Activated CD4-positive, alpha-beta T cell treated with anti-CD3 and anti-CD28 coated beads for 36 hours (primary cell): ENCODE measurements around the gene GNRH2. TPM values are rescaled to one million over a fixed set of nuclear protein-coding genes. Genes with fewer than 3 reads are reported as not detected.

Experiments used
- ATAC-seq: fragments of 200-7000 bp; cut with Tn5 transposase; one replicate; pipeline ENCODE4 v1.10.0; 2021; ENCODE audit warnings: mild to moderate bottlenecking, moderate library complexity
- CTCF ChIA-PET: fragments of 350-600 bp; sonication (Branson Sonifier 250); formaldehyde crosslinking; loops from one replicate; lab custom pipeline; 2021; ENCODE audit warnings: antibody characterized with exemption; lab: Charles Lee
- POLR2A ChIA-PET: fragments of 350-600 bp; sonication (Branson Sonifier 250); formaldehyde crosslinking; loops from one replicate; lab custom pipeline; 2021; ENCODE audit warnings: antibody characterized with exemption, inconsistent platforms; lab: Charles Lee
- DNase-seq: peaks from one replicate; pipeline ENCODE4 v3.0.0-alpha.2; 2020
- H3K27ac Mint-ChIP-seq: one replicate; pipeline ENCODE4 v1.8.0; 2021; ENCODE audit warnings: mixed read lengths
- H3K27me3 Mint-ChIP-seq: one replicate; pipeline ENCODE4 v1.8.0; 2021; ENCODE audit warnings: mixed read lengths
- H3K36me3 Mint-ChIP-seq: one replicate; pipeline ENCODE4 v1.8.0; 2021; ENCODE audit warnings: low read depth, mixed read lengths
- H3K4me1 Mint-ChIP-seq: one replicate; pipeline ENCODE4 v1.8.0; 2021; ENCODE audit warnings: mixed read lengths
- H3K4me3 Mint-ChIP-seq: one replicate; pipeline ENCODE4 v1.8.0; 2021; ENCODE audit warnings: mild to moderate bottlenecking, moderate library complexity, mixed read lengths
- H3K9me3 Mint-ChIP-seq: one replicate; pipeline ENCODE4 v1.8.0; 2021; ENCODE audit warnings: low read depth, mixed read lengths
- intact Hi-C, 2 experiments: fragments of 100-400 bp; cut with DNase I in 1 of 2; cut with micrococcal nuclease in 1 of 2; formaldehyde crosslinking; loops; one replicate each; pipeline versions ENCODE4 v1.14.2 to v1.15.1; 2022 to 2024; cut with DNase I, micrococcal nuclease
- total RNA-seq, 2 experiments: library from RNA; stranded (reverse); gene quantifications; one replicate each; pipeline ENCODE4 v1.2.3, GENCODE V29; 2021

Gene GNRH2
- total RNA-seq, result 1 to 10 TPM; 8.0 to 8.3 TPM

GRCh38 chr20:3043322-3043721 is at the start of gene GNRH2:
GNRH2 (plus strand) TSS chr20:3043622; CDS start chr20:3044415, 793 bp downstream.
- ChIA-PET CTCF (interaction anchor here (0.6 to 1.7 kb wide), 3 partner anchors 11 to 355 kb away, joined by 3 to 8 read pairs (median 3); no protein-coding TSS in a partner anchor), POLR2A (interaction anchor here (0.7 kb wide), 1 partner anchor 10 kb away, joined by 4 read pairs; no protein-coding TSS in a partner anchor)
- intact Hi-C loops, result no loop called here
- H3K27ac Mint-ChIP-seq, result peak within 1 kb of the TSS; percentile 53
- H3K4me3 Mint-ChIP-seq, result peak within 1 kb of the TSS; percentile 16
- H3K27me3 Mint-ChIP-seq, result no peaks in the 10 kb centered on the region
- ATAC-seq, result no peak
- no peak for DNase-seq
- peaks cover 17% of the 10 kb centered on the region for H3K4me1 Mint-ChIP-seq
- no peaks in the 10 kb centered on the region for H3K9me3 Mint-ChIP-seq
- H3K36me3 Mint-ChIP-seq, result peaks cover 29% of the 10 kb centered on the region

GRCh38 chr20:2995796-2996195 is 47.6 kb upstream of the GNRH2 start:
- ATAC-seq (no peak), DNase-seq (no peak)
- Mint-ChIP-seq H3K9me3 (no peaks in the 10 kb centered on the region), H3K27ac (no peak overlapping the region), H3K36me3 (peaks cover 23% of the 10 kb centered on the region), H3K27me3 (no peaks in the 10 kb centered on the region), H3K4me1 (peaks cover 11% of the 10 kb centered on the region), H3K4me3 (no peak overlapping the region)
- POLR2A ChIA-PET, result no interaction called here
- intact Hi-C loops, result no loop called here
- CTCF ChIA-PET, result interaction anchor here (1.2 to 1.7 kb wide), 4 partner anchors 11 to 83 kb away, joined by 4 to 5 read pairs (median 5); no protein-coding TSS in a partner anchor

- Mint-ChIP-seq H3K36me3 (peaks cover 10% of the 10 kb centered on the region), H3K9me3 (no peaks in the 10 kb centered on the region), H3K27ac (no peak overlapping the region), H3K27me3 (no peaks in the 10 kb centered on the region), H3K4me1 (peaks cover 11% of the 10 kb centered on the region), H3K4me3 (no peak overlapping the region)
- POLR2A ChIA-PET, result no interaction called here
- no peak for ATAC-seq
- CTCF ChIA-PET, result no interaction called here
- intact Hi-C loops, result no loop called here
- no peak for DNase-seq
Measured at GRCh38 chr20:2998728-2999127, 44.7 kb upstream of the GNRH2 start.

GRCh38 chr20:3000852-3001523 is 42.4 kb upstream of the GNRH2 start:
- ChIA-PET CTCF (interaction anchor here (0.5 to 2.8 kb wide), 47 partner anchors 8 to 1664 kb away, joined by 3 to 30 read pairs (median 4); partner anchors contain the start of gene PTPRA), POLR2A (no interaction called here)
- peak; percentile 98 for ATAC-seq
- Mint-ChIP-seq H3K4me3 (no peak overlapping the region), H3K27ac (peak overlapping the region; percentile 59), H3K27me3 (no peaks in the 10 kb centered on the region), H3K4me1 (peaks cover 11% of the 10 kb centered on the region), H3K36me3 (peaks cover 15% of the 10 kb centered on the region), H3K9me3 (no peaks in the 10 kb centered on the region)
- intact Hi-C loops, result loop anchor here (1.0 to 5.0 kb wide), 7 partner anchors 16 to 313 kb away; partner anchors contain the start of gene PTPRA (in 1 of the 2)
- peak; percentile 23 for DNase-seq

GRCh38 chr20:3003416-3003815 is 40.0 kb upstream of the GNRH2 start:
- DNase-seq, result no peak
- no peak overlapping the region for H3K27ac Mint-ChIP-seq
- peaks cover 27% of the 10 kb centered on the region for H3K36me3 Mint-ChIP-seq
- H3K4me1 Mint-ChIP-seq, result peaks cover 15% of the 10 kb centered on the region
- no peak for ATAC-seq
- no peaks in the 10 kb centered on the region for H3K9me3 Mint-ChIP-seq
- intact Hi-C loops, result loop anchor here in 1 of 2 experiments (5.0 kb wide), 1 partner anchor 251 kb away; no protein-coding TSS in a partner anchor
- H3K27me3 Mint-ChIP-seq, result no peaks in the 10 kb centered on the region
- ChIA-PET POLR2A (interaction anchor here (0.6 kb wide), 2 partner anchors 12 to 1696 kb away, joined by 3 to 4 read pairs; no protein-coding TSS in a partner anchor), CTCF (interaction anchor here (0.8 kb wide), 1 partner anchor 12 kb away, joined by 3 read pairs; no protein-coding TSS in a partner anchor)
- no peak overlapping the region for H3K4me3 Mint-ChIP-seq

GRCh38 chr20:3010985-3011723 is 32.3 kb upstream of the GNRH2 start:
- POLR2A ChIA-PET, result interaction anchor here (0.5 to 2.0 kb wide), 8 partner anchors 19 to 359 kb away, joined by 3 to 35 read pairs (median 8); partner anchors contain the start of genes MRPS26 and NOP56
- Mint-ChIP-seq H3K27me3 (no peaks in the 10 kb centered on the region), H3K36me3 (peaks cover 61% of the 10 kb centered on the region), H3K4me1 (peaks cover 70% of the 10 kb centered on the region), H3K9me3 (no peaks in the 10 kb centered on the region), H3K27ac (peak overlapping the region; percentile 94), H3K4me3 (peak overlapping the region; percentile 37)
- CTCF ChIA-PET, result interaction anchor here (0.8 to 1.9 kb wide), 9 partner anchors 10 to 150 kb away, joined by 3 to 18 read pairs (median 4); no protein-coding TSS in a partner anchor
- intact Hi-C loops, result loop anchor here (1.0 to 5.0 kb wide), 5 partner anchors 25 to 171 kb away; partner anchors contain the start of genes MRPS26 (in 1 of the 2), PCED1A (in 1 of the 2) and VPS16 (in 1 of the 2)
- DNase-seq (peak; percentile 46), ATAC-seq (peak; percentile 69)

- H3K27ac Mint-ChIP-seq, result peak overlapping the region; percentile 94
- intact Hi-C loops, result loop anchor here (1.0 to 5.0 kb wide), 5 partner anchors 25 to 171 kb away; partner anchors contain the start of genes MRPS26 (in 1 of the 2), PCED1A (in 1 of the 2) and VPS16 (in 1 of the 2)
- no peaks in the 10 kb centered on the region for H3K27me3 Mint-ChIP-seq
- peak overlapping the region; percentile 37 for H3K4me3 Mint-ChIP-seq
- ChIA-PET POLR2A (interaction anchor here (0.5 to 2.0 kb wide), 9 partner anchors 19 to 359 kb away, joined by 3 to 35 read pairs (median 7); partner anchors contain the start of genes MRPS26 and NOP56), CTCF (interaction anchor here (1.1 to 1.9 kb wide), 8 partner anchors 11 to 150 kb away, joined by 3 to 18 read pairs (median 4); no protein-coding TSS in a partner anchor)
- H3K36me3 Mint-ChIP-seq, result peaks cover 65% of the 10 kb centered on the region
- peaks cover 76% of the 10 kb centered on the region for H3K4me1 Mint-ChIP-seq
- ATAC-seq, result peak; percentile 75
- DNase-seq, result peak; percentile 64
- no peaks in the 10 kb centered on the region for H3K9me3 Mint-ChIP-seq
Measured at GRCh38 chr20:3011752-3012151, 31.7 kb upstream of the GNRH2 start.

GRCh38 chr20:3013771-3014170 is 29.7 kb upstream of the GNRH2 start:
- Mint-ChIP-seq H3K4me3 (no peak overlapping the region), H3K27me3 (no peaks in the 10 kb centered on the region), H3K36me3 (peaks cover 64% of the 10 kb centered on the region), H3K27ac (peak overlapping the region; percentile 84), H3K4me1 (peaks cover 84% of the 10 kb centered on the region), H3K9me3 (no peaks in the 10 kb centered on the region)
- intact Hi-C loops, result loop anchor here (1.0 to 5.0 kb wide), 5 partner anchors 17 to 140 kb away; partner anchors contain the start of genes MRPS26 (in 1 of the 2) and PTPRA (in 1 of the 2)
- DNase-seq, result no peak
- ATAC-seq, result no peak
- CTCF ChIA-PET, result interaction anchor here (0.6 kb wide), 2 partner anchors 13 to 217 kb away, joined by 3 read pairs; no protein-coding TSS in a partner anchor
- POLR2A ChIA-PET, result interaction anchor here (0.6 to 2.4 kb wide), 3 partner anchors 24 to 125 kb away, joined by 5 to 39 read pairs (median 8); no protein-coding TSS in a partner anchor

GRCh38 chr20:3014179-3014578 is 29.2 kb upstream of the GNRH2 start:
- peaks cover 60% of the 10 kb centered on the region for H3K36me3 Mint-ChIP-seq
- H3K27ac Mint-ChIP-seq, result peak overlapping the region; percentile 95
- ChIA-PET CTCF (interaction anchor here (0.6 to 1.9 kb wide), 3 partner anchors 14 to 31 kb away, joined by 3 to 9 read pairs (median 8); no protein-coding TSS in a partner anchor), POLR2A (interaction anchor here (0.6 to 2.4 kb wide), 8 partner anchors 16 to 124 kb away, joined by 5 to 39 read pairs (median 10); no protein-coding TSS in a partner anchor)
- no peaks in the 10 kb centered on the region for H3K9me3 Mint-ChIP-seq
- no peak overlapping the region for H3K4me3 Mint-ChIP-seq
- peak; percentile 53 for DNase-seq
- no peaks in the 10 kb centered on the region for H3K27me3 Mint-ChIP-seq
- intact Hi-C loops, result loop anchor here (1.0 to 5.0 kb wide), 5 partner anchors 17 to 141 kb away; partner anchors contain the start of genes MRPS26 (in 1 of the 2) and PTPRA (in 1 of the 2)
- H3K4me1 Mint-ChIP-seq, result peaks cover 80% of the 10 kb centered on the region
- no peak for ATAC-seq

GRCh38 chr20:3014662-3015061 is 28.8 kb upstream of the GNRH2 start:
- H3K9me3 Mint-ChIP-seq, result no peaks in the 10 kb centered on the region
- peaks cover 55% of the 10 kb centered on the region for H3K36me3 Mint-ChIP-seq
- CTCF ChIA-PET, result interaction anchor here (0.8 to 1.9 kb wide), 8 partner anchors 11 to 493 kb away, joined by 3 to 9 read pairs (median 6); no protein-coding TSS in a partner anchor
- H3K4me3 Mint-ChIP-seq, result peak overlapping the region; percentile 26
- POLR2A ChIA-PET, result interaction anchor here (0.6 to 2.4 kb wide), 11 partner anchors 11 to 166 kb away, joined by 4 to 39 read pairs (median 10); no protein-coding TSS in a partner anchor
- ATAC-seq (peak; percentile 68), DNase-seq (peak; percentile 76)
- H3K27ac Mint-ChIP-seq, result peak overlapping the region; percentile 95
- H3K27me3 Mint-ChIP-seq, result no peaks in the 10 kb centered on the region
- peaks cover 76% of the 10 kb centered on the region for H3K4me1 Mint-ChIP-seq
- intact Hi-C loops, result loop anchor here (1.0 to 5.0 kb wide), 6 partner anchors 16 to 141 kb away; partner anchors contain the start of genes MRPS26 (in 1 of the 2) and PTPRA (in 1 of the 2)
